ENCODE data around the gene HSPA12A.

Gene HSPA12A

DNA sequence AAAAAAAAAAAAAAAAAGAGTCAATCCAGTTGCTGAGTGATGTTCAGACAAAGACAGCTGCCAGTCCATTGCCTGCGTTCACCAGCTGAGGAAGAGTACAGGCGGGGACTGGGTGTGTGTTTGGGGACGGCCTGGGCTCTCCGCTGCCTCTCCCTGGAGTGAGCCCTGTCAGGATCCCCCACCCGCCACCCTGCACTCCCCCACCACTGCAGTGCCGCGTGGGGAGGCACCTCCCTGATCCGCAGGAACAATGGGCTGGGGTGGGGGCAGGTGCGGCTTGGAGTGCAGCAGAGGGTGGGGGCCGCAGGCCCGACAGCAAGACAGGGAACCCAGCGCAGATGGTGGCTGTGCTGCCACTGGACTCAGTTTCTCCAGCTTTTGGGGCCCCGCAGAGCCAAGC lies 1.4 kb downstream of the HSPA12A start:
- DNase-seq, result no peak

GRCh38 chr10:116738339-116738738 lies 4.0 kb downstream of the HSPA12A start:
- no peak for DNase-seq

DNA sequence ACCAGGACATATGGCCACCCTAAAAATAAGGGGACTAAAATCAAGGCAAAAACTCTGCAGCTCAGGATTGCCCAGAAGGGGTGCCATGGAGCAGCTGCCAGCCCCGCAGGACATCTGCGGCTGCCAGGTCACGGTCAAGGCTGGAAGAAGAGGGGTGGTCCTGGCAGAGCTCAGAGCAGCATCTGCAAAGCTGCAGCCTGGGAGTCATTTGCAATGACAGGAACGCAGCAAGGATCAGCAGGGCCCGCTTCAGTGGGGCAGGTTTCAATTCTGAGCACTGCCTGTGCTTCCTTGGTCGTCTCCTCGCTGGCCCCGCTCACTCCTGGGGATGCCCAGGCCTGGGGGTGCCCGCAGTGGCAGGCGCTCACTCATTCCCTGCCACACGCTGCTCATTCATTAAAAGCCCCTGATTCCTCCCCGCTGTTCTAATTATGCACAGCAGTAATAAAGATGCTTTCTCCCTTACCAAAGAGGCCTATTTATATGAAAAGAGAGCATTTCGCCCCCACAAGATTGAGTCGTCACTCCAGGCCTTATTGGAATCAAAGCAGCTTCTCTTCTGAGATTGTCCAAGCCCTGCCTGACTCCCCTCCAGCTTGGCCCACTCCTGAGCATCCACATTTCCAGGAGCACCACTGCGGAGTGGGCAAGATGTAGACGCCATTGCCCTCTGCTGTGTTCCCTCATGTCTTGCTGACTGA lies 4.6 kb downstream of the HSPA12A start:
- no peak for DNase-seq

GRCh38 chr10:116733566-116733965 lies 8.8 kb downstream of the HSPA12A start:
- DNase-seq, result no peak

- DNase-seq, result no peak
These were observed 9.8 kb downstream of the HSPA12A start for GRCh38 chr10:116732573-116732972.

DNA sequence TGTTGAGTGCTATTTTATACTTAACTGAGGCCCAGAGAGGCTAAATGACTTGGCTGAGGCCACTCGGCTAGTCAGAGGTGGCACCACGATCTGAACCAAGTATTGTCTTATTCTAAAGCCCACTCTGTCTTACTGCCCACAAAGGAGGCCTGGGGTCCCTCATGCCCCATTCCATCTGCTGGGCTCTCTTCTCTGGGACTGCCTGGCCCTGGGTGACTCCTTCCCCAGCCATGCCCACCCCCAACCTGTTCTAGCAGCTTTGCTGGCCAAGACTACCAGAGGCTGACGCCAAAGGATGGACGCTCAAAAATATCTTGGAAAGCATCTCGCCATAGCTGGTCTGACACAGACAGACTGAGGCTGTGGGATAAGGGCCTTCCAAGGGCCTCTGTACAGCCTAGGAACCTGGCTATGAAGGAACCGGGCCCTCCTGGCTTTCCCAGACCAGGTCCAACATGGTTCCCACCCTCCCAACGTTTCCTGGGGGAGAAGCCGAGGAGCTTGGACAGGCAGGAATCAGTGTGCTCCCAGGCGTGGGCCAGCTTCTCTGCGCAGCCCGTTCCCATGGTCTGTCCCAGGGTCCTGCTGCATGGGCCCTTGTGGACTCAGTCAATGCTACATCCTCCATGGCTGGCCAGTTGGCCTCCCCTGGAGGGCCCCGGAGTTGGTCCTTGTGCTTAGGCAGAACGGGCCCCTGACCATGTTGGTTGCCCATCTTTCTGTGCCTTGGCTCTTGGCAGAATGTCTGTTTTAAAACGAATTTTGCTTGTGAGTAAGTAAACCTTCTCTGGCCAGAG lies 11.7 kb downstream of the HSPA12A start:
- no peak for DNase-seq

DNA sequence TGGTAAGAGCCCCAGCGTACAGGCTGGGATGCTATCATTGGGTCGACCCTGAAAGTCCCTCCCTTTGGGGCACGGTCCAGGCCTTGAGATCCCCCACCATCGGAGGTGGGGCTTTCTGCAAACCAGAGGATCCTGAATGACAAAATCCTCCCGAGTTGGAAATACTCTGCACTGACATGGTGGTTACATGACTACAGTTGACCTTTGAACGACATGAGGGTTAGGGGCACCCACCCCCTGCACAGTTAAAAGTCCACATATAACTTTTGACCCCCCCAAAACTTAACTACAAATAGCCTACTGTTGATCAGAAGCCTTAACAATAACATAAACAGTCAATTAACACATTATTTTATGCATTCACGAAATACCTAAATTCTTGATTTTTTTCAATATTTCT lies 13.1 kb downstream of the HSPA12A start:
- no peak for DNase-seq

GRCh38 chr10:116728526-116729096 lies 13.8 kb downstream of the HSPA12A start:
- DNase-seq, result no peak

DNA sequence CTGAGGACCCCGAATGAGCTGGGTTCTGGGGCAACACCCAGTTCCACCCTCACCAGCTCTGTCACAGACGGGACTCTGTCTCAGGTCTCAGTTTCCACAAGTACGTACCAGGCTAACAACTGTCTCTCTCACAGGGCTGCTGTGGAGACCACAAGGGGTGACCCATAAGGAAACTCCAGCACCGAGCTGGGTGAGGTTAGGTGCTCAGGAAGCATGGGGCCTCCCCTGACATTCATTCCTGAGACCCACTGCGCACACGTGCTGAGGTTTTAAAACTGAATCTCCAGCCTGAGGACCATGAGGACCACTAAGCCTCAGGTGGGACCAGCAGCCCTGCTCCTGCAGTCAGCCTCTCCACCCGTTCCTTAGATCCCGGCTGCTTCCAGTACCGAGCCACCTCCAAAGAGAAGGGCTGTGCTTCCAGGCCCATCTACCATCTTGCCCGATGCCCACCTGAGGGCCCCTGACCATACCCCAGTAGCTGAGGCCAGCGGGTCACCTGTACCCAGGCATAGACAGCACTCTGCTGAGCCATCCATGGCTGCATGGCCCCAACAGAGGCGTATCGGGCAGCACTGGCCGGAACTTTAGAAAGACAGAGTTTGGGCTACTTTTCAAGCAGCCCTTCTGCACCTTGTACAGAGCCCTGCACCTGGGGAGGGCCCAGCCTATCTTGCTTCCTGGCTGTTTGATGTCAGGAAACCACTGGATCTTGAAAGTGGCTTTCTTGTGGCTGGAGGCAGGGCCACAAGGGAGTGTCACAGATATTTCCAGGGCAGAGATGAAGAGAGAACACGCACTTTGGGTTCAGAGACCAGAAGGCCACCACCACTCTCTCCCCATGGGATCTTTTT lies 18.7 kb downstream of the HSPA12A start:
- peak; percentile 15 for DNase-seq

GRCh38 chr10:116722736-116723427 lies 19.5 kb downstream of the HSPA12A start:
- no peak for DNase-seq

- no peak for DNase-seq
These were observed 20.6 kb downstream of the HSPA12A start for GRCh38 chr10:116721547-116722392.

- no peak for DNase-seq
These were observed 21.5 kb downstream of the HSPA12A start for GRCh38 chr10:116720668-116721546.

GRCh38 chr10:116720241-116720643 lies 22.1 kb downstream of the HSPA12A start:
- DNase-seq, result no peak

GRCh38 chr10:116719804-116720203 lies 22.6 kb downstream of the HSPA12A start:
- no peak for DNase-seq

GRCh38 chr10:116718058-116718457 lies 24.3 kb downstream of the HSPA12A start:
- no peak for DNase-seq

DNA sequence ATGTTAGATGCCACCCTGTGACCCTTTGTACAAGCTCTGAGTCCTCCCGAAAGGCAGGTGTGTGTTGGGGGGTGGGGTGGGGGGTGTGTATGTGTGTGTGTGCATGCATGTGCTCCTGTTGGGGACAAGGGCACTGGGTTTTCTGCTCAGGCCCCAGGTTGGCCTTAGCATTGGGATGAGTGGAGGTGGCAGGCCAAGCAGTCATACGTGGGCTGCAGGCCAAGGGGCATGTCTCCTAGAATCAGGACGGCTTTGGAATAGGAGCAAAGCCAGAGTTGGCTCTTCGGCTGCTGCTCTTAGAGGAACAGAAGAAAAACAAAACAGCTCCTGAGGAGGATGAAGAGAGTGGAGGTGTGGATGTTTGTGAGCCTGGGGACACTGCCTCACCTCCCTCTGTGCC lies 26.0 kb downstream of the HSPA12A start:
- no peak for DNase-seq

DNA sequence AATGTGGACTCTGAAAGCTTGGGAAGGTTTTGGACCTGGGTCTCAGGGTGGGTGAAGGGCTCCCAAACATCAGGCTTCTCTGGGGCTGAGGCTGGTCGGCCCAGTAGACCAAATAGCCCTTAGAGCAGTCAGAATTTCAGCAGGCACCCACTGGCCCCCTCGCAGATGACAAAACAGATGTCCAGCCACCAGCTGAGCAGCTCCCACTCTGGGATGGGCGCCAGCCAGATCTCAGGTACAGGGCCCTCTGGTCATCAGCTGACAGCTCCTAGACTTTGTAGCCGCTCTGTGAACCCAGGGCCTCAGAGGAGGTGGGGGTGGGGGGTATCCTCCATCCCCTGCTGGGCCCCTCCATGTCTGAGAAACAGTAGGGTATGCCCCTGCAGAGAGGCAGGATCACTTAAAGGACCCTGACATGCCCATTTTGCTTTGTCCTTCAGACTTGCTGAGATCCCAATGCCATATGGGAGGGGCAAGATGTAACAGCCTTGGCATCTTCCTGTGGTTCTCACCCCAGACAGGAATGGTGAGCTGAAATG lies 26.5 kb downstream of the HSPA12A start:
- DNase-seq, result no peak

DNA sequence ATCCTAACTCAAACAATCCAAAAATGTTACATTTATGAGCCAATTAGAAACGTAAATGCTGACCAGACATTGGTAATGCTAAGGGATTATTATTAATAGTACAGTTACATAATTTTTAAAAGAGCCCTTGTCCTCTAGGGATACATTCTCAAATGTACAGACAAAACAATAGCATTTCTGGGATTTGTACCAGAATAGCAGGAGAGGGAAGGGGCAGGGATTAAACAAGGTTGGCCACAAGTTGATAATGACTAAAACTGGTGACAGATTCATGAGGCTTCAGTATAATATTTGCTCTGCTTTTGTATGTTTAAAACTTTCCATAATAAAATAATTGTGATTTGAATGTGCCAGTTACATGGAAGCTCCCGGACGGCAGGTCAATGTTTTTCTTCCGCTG lies 27.0 kb downstream of the HSPA12A start:
- DNase-seq, result no peak

DNA sequence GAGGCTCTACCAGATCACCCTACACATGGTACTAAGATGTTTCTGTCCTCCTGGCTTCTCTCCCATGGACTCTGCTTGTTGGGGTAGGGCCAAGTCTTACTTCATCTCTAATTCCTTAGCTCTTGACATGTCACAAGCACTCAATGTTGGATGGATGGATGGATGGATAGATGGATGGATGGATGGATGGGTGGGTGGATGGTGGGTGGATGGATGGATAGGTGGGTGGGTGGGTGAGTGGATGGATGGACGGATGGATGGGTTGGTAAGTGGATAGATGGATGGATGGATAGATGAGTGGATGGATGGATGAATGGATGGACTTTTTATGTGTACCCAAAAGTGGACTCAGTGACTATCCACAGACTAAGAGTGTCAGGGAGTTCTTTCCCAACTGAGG lies 28.5 kb downstream of the HSPA12A start:
- DNase-seq, result no peak

- no peak for DNase-seq
These were observed 29.3 kb downstream of the HSPA12A start for GRCh38 chr10:116712989-116713543.

All from activated naive CD4-positive, alpha-beta T cell treated with Interleukin-2 at 50 U/mL for 16 hours (primary cell).